ENCODE measurements around the gene KCTD2. TPM values are rescaled to one million over a fixed set of nuclear protein-coding genes. Genes with fewer than 3 reads are reported as not detected.

Gene KCTD2
- total RNA-seq, 1 donor from 2014 or later: 22.9 TPM

DNA sequence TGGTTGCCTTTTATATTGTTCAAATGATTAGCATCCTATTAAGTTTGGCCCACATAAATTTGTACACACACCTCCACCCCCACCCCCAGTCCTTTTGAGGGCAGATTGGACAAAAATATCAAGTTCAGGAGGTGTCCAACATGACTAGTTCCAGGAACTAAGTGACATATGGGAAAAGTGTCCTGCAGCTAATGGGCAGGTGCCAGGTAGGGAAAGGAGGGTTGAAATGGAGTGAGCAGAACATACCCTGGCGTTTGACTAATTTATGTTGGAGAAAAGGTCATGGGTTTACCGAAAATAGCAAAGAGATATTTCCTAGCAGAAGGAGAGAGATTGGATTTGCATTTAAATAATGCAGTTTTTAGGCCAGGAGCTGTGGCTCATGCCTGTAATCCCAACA lies 4.9 kb downstream of the KCTD2 start:
- Histone ChIP-seq H3K27ac (no peak overlapping the region), H3K4me3 (no peak overlapping the region), H3K27me3 (ENCODE audit: low read depth) (no peaks in the 10 kb centered on the region), H3K9me3 (no peaks in the 10 kb centered on the region), H3K4me1 (peaks cover 15% of the 10 kb centered on the region), H3K36me3 (peaks cover 72% of the 10 kb centered on the region)
- TF ChIP-seq, protein P1, sequence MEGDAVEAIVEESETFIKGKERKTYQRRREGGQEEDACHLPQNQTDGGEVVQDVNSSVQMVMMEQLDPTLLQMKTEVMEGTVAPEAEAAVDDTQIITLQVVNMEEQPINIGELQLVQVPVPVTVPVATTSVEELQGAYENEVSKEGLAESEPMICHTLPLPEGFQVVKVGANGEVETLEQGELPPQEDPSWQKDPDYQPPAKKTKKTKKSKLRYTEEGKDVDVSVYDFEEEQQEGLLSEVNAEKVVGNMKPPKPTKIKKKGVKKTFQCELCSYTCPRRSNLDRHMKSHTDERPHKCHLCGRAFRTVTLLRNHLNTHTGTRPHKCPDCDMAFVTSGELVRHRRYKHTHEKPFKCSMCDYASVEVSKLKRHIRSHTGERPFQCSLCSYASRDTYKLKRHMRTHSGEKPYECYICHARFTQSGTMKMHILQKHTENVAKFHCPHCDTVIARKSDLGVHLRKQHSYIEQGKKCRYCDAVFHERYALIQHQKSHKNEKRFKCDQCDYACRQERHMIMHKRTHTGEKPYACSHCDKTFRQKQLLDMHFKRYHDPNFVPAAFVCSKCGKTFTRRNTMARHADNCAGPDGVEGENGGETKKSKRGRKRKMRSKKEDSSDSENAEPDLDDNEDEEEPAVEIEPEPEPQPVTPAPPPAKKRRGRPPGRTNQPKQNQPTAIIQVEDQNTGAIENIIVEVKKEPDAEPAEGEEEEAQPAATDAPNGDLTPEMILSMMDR (IDR thresholded peaks at IDR 0.05): no peak
- intact Hi-C loops (cut with DNase I): no loop called here
- no peak for ATAC-seq
- DNase-seq: no peak

DNA sequence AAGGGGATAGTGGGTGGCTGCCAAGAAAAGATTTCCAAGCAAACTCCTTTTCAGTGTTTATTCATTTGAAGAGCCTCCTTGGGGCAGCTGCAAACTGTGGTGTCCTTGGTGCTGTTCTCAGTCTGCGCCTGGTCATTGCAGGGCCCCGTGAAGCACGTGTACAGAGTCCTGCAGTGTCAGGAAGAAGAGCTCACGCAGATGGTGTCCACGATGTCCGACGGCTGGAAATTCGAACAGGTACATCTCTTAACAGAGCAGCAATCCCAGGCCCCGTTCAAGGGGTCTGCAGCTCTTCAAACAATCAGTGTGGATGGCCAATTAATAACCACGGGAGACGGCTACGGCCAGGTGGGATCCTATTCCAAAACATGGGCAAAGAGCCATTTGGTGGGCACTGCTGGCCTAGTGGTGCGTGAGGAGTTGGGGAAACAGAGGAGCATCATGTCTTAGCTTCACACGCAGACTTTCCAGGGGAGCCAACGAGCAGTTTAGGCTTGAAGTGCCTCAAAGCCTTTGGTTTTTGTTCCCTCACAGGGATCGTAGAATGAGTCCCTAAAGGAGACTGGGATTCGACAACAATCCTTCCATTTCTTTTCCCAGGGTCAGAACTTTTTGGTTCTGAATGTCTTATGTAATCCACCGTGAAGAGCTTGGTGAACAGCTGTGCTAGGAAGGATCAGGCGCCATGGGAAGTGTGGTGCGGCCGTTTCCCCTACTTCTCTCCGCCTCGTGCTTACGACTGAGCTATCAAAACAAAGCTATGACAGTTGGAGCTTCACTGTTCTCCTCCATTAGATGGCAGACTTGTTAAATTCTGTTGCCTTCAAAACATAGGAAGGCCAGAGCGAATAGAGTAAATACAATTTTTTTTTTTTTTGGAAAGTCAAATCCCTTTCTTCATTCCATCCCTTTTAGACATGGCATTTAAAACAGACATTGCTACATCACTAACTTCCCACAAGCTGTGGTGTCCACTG lies 12.6 kb downstream of the KCTD2 start:
- peak overlapping the region; percentile 64 for H3K27ac ChIP-seq
- no peak overlapping the region for H3K4me3 ChIP-seq
- H3K4me1 ChIP-seq: peaks cover 14% of the 10 kb centered on the region
- H3K9me3 ChIP-seq: no peaks in the 10 kb centered on the region
- no peak for DNase-seq
- peak; percentile 77 for ATAC-seq
- H3K36me3 ChIP-seq: peaks cover 84% of the 10 kb centered on the region
- intact Hi-C loops (cut with DNase I): no loop called here
- no peaks in the 10 kb centered on the region for H3K27me3 ChIP-seq (ENCODE audit: low read depth)
- TF ChIP-seq, protein P1 (IDR thresholded peaks at IDR 0.05): peak; percentile 45

DNA sequence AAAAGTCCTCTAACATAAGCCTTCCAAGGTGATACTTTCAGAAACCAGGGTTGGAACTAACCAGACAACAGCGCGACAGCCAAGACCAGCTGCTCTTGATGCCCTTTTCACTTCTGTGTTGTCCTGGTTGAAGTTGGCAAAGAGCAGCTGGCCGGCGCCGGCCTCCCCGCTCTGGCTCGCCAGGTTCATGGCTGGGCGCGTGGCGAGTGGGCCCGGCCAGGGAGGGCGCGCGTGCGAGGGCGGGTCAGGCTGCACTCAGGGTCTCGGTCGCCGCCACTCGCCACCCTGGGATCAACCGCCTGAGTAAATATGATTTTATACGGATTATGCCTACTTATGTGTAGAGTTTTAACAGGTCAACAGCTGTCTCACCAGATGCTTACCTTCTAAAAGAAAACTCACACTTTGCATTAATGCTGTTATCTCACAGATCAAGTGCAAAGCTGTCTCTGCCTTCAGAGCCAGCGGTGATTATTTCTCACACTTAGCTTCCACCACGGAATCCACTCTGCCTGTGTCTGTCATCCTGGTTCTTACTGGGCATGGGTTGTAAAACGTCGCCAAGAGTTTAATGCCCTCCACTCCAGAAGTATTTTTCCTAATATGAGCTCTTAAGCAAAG lies 13.5 kb downstream of the KCTD2 start:
- no peak for DNase-seq
- Histone ChIP-seq H3K4me3 (no peak overlapping the region), H3K27ac (no peak overlapping the region), H3K9me3 (no peaks in the 10 kb centered on the region), H3K4me1 (peaks cover 14% of the 10 kb centered on the region), H3K36me3 (peaks cover 82% of the 10 kb centered on the region), H3K27me3 (ENCODE audit: low read depth) (no peaks in the 10 kb centered on the region)
- TF ChIP-seq, protein P1 (IDR thresholded peaks at IDR 0.05): no peak
- intact Hi-C loops (cut with DNase I): no loop called here
- no peak for ATAC-seq

DNA sequence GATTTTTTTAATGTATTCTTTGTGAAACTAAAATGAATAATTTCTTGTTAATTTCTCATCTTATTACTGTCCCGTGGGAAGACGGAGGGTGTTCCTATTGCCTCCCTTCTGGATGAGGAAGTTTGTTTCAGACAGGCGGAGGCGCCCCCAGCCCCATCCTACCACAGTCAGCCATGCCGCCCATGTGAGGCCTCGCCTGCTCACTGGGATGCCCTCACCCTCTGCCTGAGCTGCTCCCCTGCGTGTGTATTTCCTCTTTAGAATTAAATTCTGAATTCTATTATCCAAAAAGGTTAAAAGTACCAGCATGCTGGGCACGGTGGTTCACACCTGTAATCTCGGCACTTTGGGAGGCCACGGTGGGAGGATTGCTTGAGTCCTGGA lies 14.0 kb downstream of the KCTD2 start:
- no peak overlapping the region for H3K27ac ChIP-seq
- H3K27me3 ChIP-seq (ENCODE audit: low read depth): no peaks in the 10 kb centered on the region
- intact Hi-C loops (cut with DNase I): no loop called here
- no peak overlapping the region for H3K4me3 ChIP-seq
- no peaks in the 10 kb centered on the region for H3K9me3 ChIP-seq
- H3K4me1 ChIP-seq: peaks cover 14% of the 10 kb centered on the region
- no peak for ATAC-seq
- no peak for DNase-seq
- TF ChIP-seq, protein P1 (IDR thresholded peaks at IDR 0.05): no peak
- peaks cover 79% of the 10 kb centered on the region for H3K36me3 ChIP-seq

DNA sequence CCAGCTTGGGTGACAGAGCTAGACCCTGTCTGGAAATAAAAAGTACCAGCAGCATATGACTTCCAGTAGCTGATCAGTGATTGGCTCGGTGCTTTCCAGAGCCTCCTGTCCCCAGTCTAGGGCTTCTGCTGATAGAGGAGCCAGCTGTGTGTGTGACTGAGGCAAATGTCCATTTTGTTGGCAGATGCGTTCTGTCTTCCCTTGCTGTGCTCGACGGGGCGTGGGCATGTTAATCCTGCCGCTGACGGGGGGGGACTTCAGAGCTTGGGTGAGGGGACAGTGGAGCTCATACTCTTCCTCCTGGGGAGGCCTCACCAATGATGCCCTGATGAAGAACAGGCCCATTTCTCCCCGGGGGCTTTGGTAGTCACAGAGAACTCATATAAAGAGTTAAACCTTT lies 14.6 kb downstream of the KCTD2 start:
- H3K27ac ChIP-seq: no peak overlapping the region
- no peak for DNase-seq
- no peaks in the 10 kb centered on the region for H3K9me3 ChIP-seq
- intact Hi-C loops (cut with DNase I): no loop called here
- H3K27me3 ChIP-seq (ENCODE audit: low read depth): no peaks in the 10 kb centered on the region
- no peak overlapping the region for H3K4me3 ChIP-seq
- peaks cover 73% of the 10 kb centered on the region for H3K36me3 ChIP-seq
- H3K4me1 ChIP-seq: peaks cover 14% of the 10 kb centered on the region
- ATAC-seq: no peak
- TF ChIP-seq, protein P1 (IDR thresholded peaks at IDR 0.05): no peak
